Measurements from ENCODE around the gene IGSF9B. TPM values are rescaled to one million over a fixed set of nuclear protein-coding genes. Genes with fewer than 3 reads are reported as not detected.

The IGSF9B gene
- total RNA-seq, 2 donors from 2014 or later: 1.6 to 3.3 TPM

DNA sequence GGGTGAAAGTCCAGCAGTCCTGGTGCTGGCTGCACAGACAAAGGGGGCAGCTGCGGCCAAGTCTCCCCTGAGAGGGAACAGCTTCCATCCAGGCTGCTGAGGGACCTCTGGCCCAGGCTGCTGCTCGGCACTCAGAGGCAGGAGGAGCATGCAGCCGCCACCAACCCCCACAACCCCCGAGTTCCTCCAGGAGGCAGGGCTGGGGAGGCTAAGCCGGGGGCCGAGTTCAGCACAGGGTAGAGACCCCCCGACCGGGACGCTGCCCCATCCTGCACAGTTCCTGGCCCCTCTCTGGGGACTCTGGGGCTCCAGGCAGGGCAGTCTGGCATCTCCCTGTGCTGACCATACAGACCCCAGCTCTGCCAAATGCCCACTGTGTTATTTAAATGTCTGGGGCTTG, 20.2 kb downstream of the IGSF9B start:
- no peaks in the 10 kb centered on the region for H3K36me3 ChIP-seq (replicated peaks in 1 of 2; ENCODE audit: insufficient read depth in 1 of 2, low read depth in 2 of 2)
- ATAC-seq: no peak

GRCh38 chr11:133936136-133936535, 20.6 kb downstream of the IGSF9B start:
- no peaks in the 10 kb centered on the region for H3K36me3 ChIP-seq (replicated peaks in 1 of 2; ENCODE audit: insufficient read depth in 1 of 2, low read depth in 2 of 2)
- 83 to 87% methylated on average over 9 to 13 of the region's 13 CpGs for WGBS, 2 donors

More for the DNA sequence above, 20.2 kb downstream of the IGSF9B start:
- Histone ChIP-seq H3K4me1 (no peaks in the 10 kb centered on the region), H3K9me3 (no peaks in the 10 kb centered on the region), H3K27me3 (no peaks in the 10 kb centered on the region), H3K27ac (no peak overlapping the region), H3K4me3 (no peak overlapping the region)
- TF ChIP-seq POLR2A (IDR thresholded peaks at IDR 0.05): no peak
- TF ChIP-seq, protein P1, sequence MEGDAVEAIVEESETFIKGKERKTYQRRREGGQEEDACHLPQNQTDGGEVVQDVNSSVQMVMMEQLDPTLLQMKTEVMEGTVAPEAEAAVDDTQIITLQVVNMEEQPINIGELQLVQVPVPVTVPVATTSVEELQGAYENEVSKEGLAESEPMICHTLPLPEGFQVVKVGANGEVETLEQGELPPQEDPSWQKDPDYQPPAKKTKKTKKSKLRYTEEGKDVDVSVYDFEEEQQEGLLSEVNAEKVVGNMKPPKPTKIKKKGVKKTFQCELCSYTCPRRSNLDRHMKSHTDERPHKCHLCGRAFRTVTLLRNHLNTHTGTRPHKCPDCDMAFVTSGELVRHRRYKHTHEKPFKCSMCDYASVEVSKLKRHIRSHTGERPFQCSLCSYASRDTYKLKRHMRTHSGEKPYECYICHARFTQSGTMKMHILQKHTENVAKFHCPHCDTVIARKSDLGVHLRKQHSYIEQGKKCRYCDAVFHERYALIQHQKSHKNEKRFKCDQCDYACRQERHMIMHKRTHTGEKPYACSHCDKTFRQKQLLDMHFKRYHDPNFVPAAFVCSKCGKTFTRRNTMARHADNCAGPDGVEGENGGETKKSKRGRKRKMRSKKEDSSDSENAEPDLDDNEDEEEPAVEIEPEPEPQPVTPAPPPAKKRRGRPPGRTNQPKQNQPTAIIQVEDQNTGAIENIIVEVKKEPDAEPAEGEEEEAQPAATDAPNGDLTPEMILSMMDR (IDR thresholded peaks at IDR 0.05): no peak
- no peak for DNase-seq
- intact Hi-C loops (cut with DNase I): no loop called here
- 75 to 86% methylated on average over 1 to 8 of the region's 9 CpGs for WGBS, 2 donors

DNA sequence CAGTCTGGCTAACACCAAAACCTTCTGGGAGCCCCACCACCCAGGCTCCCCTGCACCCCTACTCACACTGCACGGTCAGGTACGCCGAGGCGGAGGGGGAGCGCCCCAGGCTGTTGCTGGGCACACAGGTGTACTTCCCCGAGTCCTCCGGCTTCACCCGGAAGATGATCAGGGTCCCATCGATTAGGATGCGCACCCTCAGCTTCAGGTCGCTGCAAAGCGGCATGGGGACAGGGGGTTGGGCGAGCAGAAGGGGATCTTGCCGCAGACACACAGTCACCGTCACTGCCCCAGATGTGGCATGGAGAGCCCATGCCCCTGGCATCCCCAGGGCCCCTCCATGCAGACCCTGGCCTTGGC, 21.2 kb downstream of the IGSF9B start:
- TF ChIP-seq POLR2A (IDR thresholded peaks at IDR 0.05): no peak
- TF ChIP-seq, protein P1 (IDR thresholded peaks at IDR 0.05): no peak
- no peaks in the 10 kb centered on the region for H3K9me3 ChIP-seq
- intact Hi-C loops (cut with DNase I): no loop called here
- H3K27me3 ChIP-seq: no peaks in the 10 kb centered on the region
- H3K27ac ChIP-seq: no peak overlapping the region
- WGBS, 2 donors: 80 to 92% methylated on average over 8 to 14 of the region's 15 CpGs
- no peaks in the 10 kb centered on the region for H3K4me1 ChIP-seq
- ATAC-seq (no peak), DNase-seq (no peak)
- H3K4me3 ChIP-seq: no peak overlapping the region
- H3K36me3 ChIP-seq (replicated peaks in 1 of 2; ENCODE audit: insufficient read depth in 1 of 2, low read depth in 2 of 2): no peaks in the 10 kb centered on the region

More at GRCh38 chr11:133936136-133936535, 20.6 kb downstream of the IGSF9B start:
- Histone ChIP-seq H3K27me3 (no peaks in the 10 kb centered on the region), H3K9me3 (no peaks in the 10 kb centered on the region), H3K4me1 (no peaks in the 10 kb centered on the region), H3K27ac (no peak overlapping the region), H3K4me3 (no peak overlapping the region)
- no peak for ATAC-seq
- no peak for TF ChIP-seq POLR2A (IDR thresholded peaks at IDR 0.05)
- TF ChIP-seq, protein P1 (IDR thresholded peaks at IDR 0.05): no peak
- no peak for DNase-seq
- intact Hi-C loops (cut with DNase I): no loop called here

- intact Hi-C loops (cut with DNase I): loop anchor here (5.0 kb wide), 1 partner anchor 202 kb away; no protein-coding TSS in a partner anchor
- Histone ChIP-seq H3K27ac (no peak overlapping the region), H3K9me3 (no peaks in the 10 kb centered on the region), H3K4me1 (no peaks in the 10 kb centered on the region), H3K36me3 (replicated peaks in 1 of 2; ENCODE audit: insufficient read depth in 1 of 2, low read depth in 2 of 2) (no peaks in the 10 kb centered on the region), H3K4me3 (no peak overlapping the region), H3K27me3 (no peaks in the 10 kb centered on the region)
- WGBS, 2 donors: 88% methylated on average over 29 to 33 of the region's 33 CpGs
- DNase-seq: no peak
- no peak for ATAC-seq
- TF ChIP-seq, protein P1 (IDR thresholded peaks at IDR 0.05): no peak
- TF ChIP-seq POLR2A (IDR thresholded peaks at IDR 0.05): no peak
These were observed 21.9 kb downstream of the IGSF9B start for GRCh38 chr11:133934599-133935550.

All from body of pancreas (tissue), 4 donors.